ENCODE data around the gene NSDHL. TPM values are rescaled to one million over a fixed set of nuclear protein-coding genes. Genes with fewer than 3 reads are reported as not detected.

Gene NSDHL
- total and polyA plus RNA-seq, 9 donors = 5.0 to 48.6 (median 12.3) TPM

DNA sequence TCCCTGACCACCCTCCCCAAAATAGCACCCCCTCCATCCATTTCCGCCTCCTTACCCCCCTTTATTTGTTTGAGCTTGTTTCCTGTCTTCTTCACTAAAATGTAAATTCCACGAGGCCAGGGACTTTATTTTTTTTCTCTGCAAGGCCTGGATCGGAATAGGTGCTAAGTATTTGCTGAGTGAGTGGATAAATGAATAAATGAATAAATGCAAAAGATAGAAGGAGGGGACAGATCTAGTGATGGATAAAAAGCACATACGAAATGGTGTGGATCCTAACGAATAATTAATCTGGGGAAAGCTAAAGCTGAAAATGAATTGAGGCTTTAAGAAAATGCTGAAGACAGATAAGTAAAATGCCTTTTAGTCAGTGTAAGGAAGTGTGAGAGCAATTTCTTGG is 12.5 kb upstream of the NSDHL start:
- TF ChIP-seq EP300 (IDR thresholded peaks at IDR 0.05) (no peak), CTCF (IDR thresholded peaks at IDR 0.05) (no peak), POLR2A (IDR thresholded peaks at IDR 0.05) (no peak)
- Histone ChIP-seq H3K27ac (no peak overlapping the region), H3K4me3 (no peak overlapping the region), H3K27me3 (no peaks in the 10 kb centered on the region), H3K36me3 (no peaks in the 10 kb centered on the region), H3K4me1 (ENCODE audit: insufficient read depth) (no peaks in the 10 kb centered on the region), H3K9me3 (no peaks in the 10 kb centered on the region)
- no peak for DNase-seq
- intact Hi-C loops (cut with DNase I) = no loop called here
- WGBS, 3 donors = 64 to 69% (median 66%) methylated on average over 5 of the region's 5 CpGs

- H3K27me3 ChIP-seq = no peaks in the 10 kb centered on the region
- no peak overlapping the region for H3K27ac ChIP-seq
- no peak for DNase-seq
- no peaks in the 10 kb centered on the region for H3K36me3 ChIP-seq
- H3K4me1 ChIP-seq (ENCODE audit: insufficient read depth) = no peaks in the 10 kb centered on the region
- H3K9me3 ChIP-seq = no peaks in the 10 kb centered on the region
- no peak overlapping the region for H3K4me3 ChIP-seq
- TF ChIP-seq POLR2A (IDR thresholded peaks at IDR 0.05) = no peak
- no peak for TF ChIP-seq EP300 (IDR thresholded peaks at IDR 0.05)
- no peak for TF ChIP-seq CTCF (IDR thresholded peaks at IDR 0.05)
- intact Hi-C loops (cut with DNase I) = no loop called here
- 48 to 58% (median 52%) methylated on average over 2 of the region's 2 CpGs for WGBS, 3 donors
These were observed 11.6 kb upstream of the NSDHL start for GRCh38 chrX:152819266-152819665.

DNA sequence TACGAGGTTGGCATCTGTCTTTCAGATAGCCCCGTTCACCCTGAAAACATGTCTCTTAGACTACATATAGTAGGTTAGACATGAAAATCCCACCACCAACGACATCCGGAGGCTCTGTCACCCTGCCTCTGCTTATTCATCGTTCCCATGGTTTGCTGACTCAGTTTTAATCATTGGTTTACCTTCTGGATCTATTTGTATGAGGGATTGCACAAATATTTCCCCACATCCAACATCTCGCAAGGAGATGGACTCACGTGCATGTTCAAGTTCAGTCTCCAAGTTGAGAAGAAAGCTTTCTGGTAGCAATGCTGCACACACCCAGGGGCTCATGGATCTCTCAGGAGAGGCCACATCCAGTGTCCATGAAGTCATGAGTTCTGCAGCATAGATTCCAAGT is 11.1 kb upstream of the NSDHL start:
- no peak overlapping the region for H3K4me3 ChIP-seq
- intact Hi-C loops (cut with DNase I) = no loop called here
- DNase-seq = no peak
- no peaks in the 10 kb centered on the region for H3K4me1 ChIP-seq (ENCODE audit: insufficient read depth)
- TF ChIP-seq CTCF (IDR thresholded peaks at IDR 0.05) (no peak), EP300 (IDR thresholded peaks at IDR 0.05) (no peak), POLR2A (IDR thresholded peaks at IDR 0.05) (no peak)
- H3K27me3 ChIP-seq = no peaks in the 10 kb centered on the region
- 71 to 83% (median 72%) methylated on average over 7 of the region's 7 CpGs for WGBS, 3 donors
- H3K36me3 ChIP-seq = no peaks in the 10 kb centered on the region
- no peak overlapping the region for H3K27ac ChIP-seq
- no peaks in the 10 kb centered on the region for H3K9me3 ChIP-seq

DNA sequence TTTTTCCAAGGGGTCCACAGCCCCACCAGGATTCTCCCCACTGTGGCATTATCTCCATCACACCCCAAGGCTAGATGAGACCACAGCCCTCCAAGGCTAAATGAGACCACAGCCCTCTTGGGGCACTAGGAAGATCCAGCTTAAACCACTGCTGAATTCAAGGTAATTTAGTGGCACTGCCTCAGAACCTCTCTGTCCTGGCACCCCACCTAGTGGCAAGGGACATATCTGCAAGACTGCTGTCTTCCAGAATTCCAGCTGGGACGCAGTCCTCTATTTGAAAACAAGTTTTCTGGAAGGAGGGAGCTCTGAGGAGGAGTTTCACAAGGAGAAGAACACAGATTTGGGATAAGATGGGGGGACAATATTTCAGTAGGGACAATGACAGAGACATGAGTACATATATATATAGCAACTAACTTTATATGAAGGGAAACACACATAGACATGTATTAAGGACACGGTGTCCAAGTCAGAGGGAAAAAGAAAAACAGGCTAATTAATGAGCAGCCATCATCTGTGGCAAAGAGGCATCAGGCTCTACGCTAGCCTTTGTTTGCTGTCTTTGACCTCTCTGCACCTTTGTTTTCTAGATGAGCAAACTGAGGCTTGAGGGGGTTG is 9.6 kb upstream of the NSDHL start:
- intact Hi-C loops (cut with DNase I) = no loop called here
- 50 to 66% (median 50%) methylated on average over 3 of the region's 3 CpGs for WGBS, 3 donors
- no peak for DNase-seq

More for the DNA sequence above, 9.6 kb upstream of the NSDHL start:
- Histone ChIP-seq H3K27me3 (no peaks in the 10 kb centered on the region), H3K27ac (no peak overlapping the region), H3K9me3 (no peaks in the 10 kb centered on the region), H3K4me3 (no peak overlapping the region), H3K36me3 (no peaks in the 10 kb centered on the region), H3K4me1 (ENCODE audit: insufficient read depth) (no peaks in the 10 kb centered on the region)
- no peak for TF ChIP-seq POLR2A (IDR thresholded peaks at IDR 0.05)
- no peak for TF ChIP-seq EP300 (IDR thresholded peaks at IDR 0.05)
- TF ChIP-seq CTCF (IDR thresholded peaks at IDR 0.05) = no peak

Data from ovary (tissue), 9 donors.